H54 (cell line): Measurements from ENCODE around the gene ATG9A.
"Not testable (repeated sequence)": the region's sequence is repeated elsewhere in the genome, so short reads cannot be mapped to it uniquely, and the experiment has no call there.

Source experiments
- DNase-seq: peaks from one replicate; pipeline ENCODE4 v3.0.0; 2011; ENCODE audit warnings: low spot score, mixed read lengths; ENCODE audit not compliant: insufficient read length
- FAIRE-seq: peaks from 3 replicates; lab custom pipeline; 2011; peaks lifted over from hg19 to GRCh38; lab: Jason Lieb, UNC
- POLR2A ChIP-seq: IDR thresholded peaks from 2 replicates; pipeline ENCODE4 v1.6.1; 2011; ENCODE audit warnings: low read depth, mild to moderate bottlenecking, low read length

The ATG9A gene

GRCh38 chr2:219210196-219210885, 19.1 kb downstream of the ATG9A start:
- FAIRE-seq (no peak), DNase-seq (no peak)
- TF ChIP-seq POLR2A, result no peak

GRCh38 chr2:219209236-219210195, 19.9 kb downstream of the ATG9A start:
- FAIRE-seq (no peak), DNase-seq (no peak)
- TF ChIP-seq POLR2A, result no peak

- no peak for TF ChIP-seq POLR2A
- FAIRE-seq, result no peak
- no peak for DNase-seq
These were observed 21.3 kb downstream of the ATG9A start for GRCh38 chr2:219207884-219208740.

- no peak for TF ChIP-seq POLR2A
- FAIRE-seq (no peak), DNase-seq (no peak)
These were observed 22.1 kb downstream of the ATG9A start for GRCh38 chr2:219207134-219207883.

- peak; percentile 90 for TF ChIP-seq POLR2A
- DNase-seq (peak; percentile 94), FAIRE-seq (no peak)
These were observed 22.9 kb downstream of the ATG9A start, which contains the start of gene ZFAND2B for GRCh38 chr2:219206328-219207133. ZFAND2B (plus strand) TSS chr2:219206782; CDS start chr2:219206988, 206 bp downstream.

- DNase-seq (no peak), FAIRE-seq (no peak)
- no peak for TF ChIP-seq POLR2A
These were observed 23.5 kb downstream of the ATG9A start for GRCh38 chr2:219205981-219206327.

GRCh38 chr2:219205165-219205538, 24.3 kb downstream of the ATG9A start:
- no peak for FAIRE-seq

GRCh38 chr2:219204425-219205164, 24.8 kb downstream of the ATG9A start:
- TF ChIP-seq POLR2A, result no peak
- DNase-seq (no peak), FAIRE-seq (no peak)

More at GRCh38 chr2:219205165-219205538, 24.3 kb downstream of the ATG9A start:
- DNase-seq, result no peak
- no peak for TF ChIP-seq POLR2A

- not testable (repeated sequence) for FAIRE-seq, DNase-seq
These were observed 28.1 kb downstream of the ATG9A start for GRCh38 chr2:219201331-219201730.

- FAIRE-seq, result not testable (repeated sequence)
These were observed 28.7 kb downstream of the ATG9A start for GRCh38 chr2:219200502-219201326.

More at GRCh38 chr2:219200502-219201326, 28.7 kb downstream of the ATG9A start:
- DNase-seq, result not testable (repeated sequence)
